T-cell (primary cell): ENCODE measurements around the gene ZFYVE9. TPM values are rescaled to one million over a fixed set of nuclear protein-coding genes. Genes with fewer than 3 reads are reported as not detected.
"Not testable (repeated sequence)": the region's sequence is repeated elsewhere in the genome, so short reads cannot be mapped to it uniquely, and the experiment has no call there.

Experiments
- ATAC-seq, 4 experiments: fragments of 200-7000 bp in 3 of 4; fragments of 150-1000 bp in 1 of 4; cut with Tn5 transposase; replicated peaks in 1 of 4; 1 replicate in 3 of 4; 2 replicates in 1 of 4; pipeline ENCODE4 v1.10.0; 2021; ENCODE audit warnings: moderate library complexity in 3 of 4, mild to moderate bottlenecking in 2 of 4, moderate number of reproducible peaks in 1 of 4
- CTCF ChIA-PET, 2 donors: fragments of 300-600 bp; sonication (Branson Sonifier 250); formaldehyde crosslinking; loops; one replicate each; lab custom pipeline; 2022; ENCODE audit warnings: antibody characterized with exemption in 2 of 2; lab: Charles Lee
- POLR2A ChIA-PET, 2 donors: fragments of 300-600 bp; sonication (Branson Sonifier 250); formaldehyde crosslinking; loops; one replicate each; lab custom pipeline; 2022; ENCODE audit warnings: antibody characterized with exemption in 2 of 2; lab: Charles Lee
- DNase-seq, 35 experiments: peaks; one replicate each; pipeline versions ENCODE4 v3.0.0 to v3.0.0-alpha.2; 2013 to 2023
- H3K27ac ChIP-seq: one replicate; pipeline ENCODE4 v1.5.1; 2013; ENCODE audit warnings: low read length
- H3K27me3 ChIP-seq, 2 experiments: replicated peaks in 1 of 2; 1 replicate in 1 of 2; 2 replicates in 1 of 2; pipeline versions ENCODE4 v1.6.1 to v1.7.0; 2013; ENCODE audit warnings: low read length in 1 of 2, mixed read lengths in 1 of 2; ENCODE audit not compliant: control insufficient read depth in 2 of 2, insufficient read depth in 2 of 2; ENCODE audit errors: extremely low read depth in 1 of 2
- H3K36me3 ChIP-seq, 2 donors: 1 replicate in 1 of 2; 2 replicates in 1 of 2; pipeline versions ENCODE4 v1.6.1 to v1.7.0; 2013; ENCODE audit warnings: low read length in 1 of 2; ENCODE audit not compliant: control insufficient read depth in 2 of 2, insufficient read depth in 1 of 2; ENCODE audit errors: extremely low read depth in 1 of 2
- H3K4me1 ChIP-seq, 2 experiments: 1 replicate in 1 of 2; 2 replicates in 1 of 2; pipeline versions ENCODE4 v1.6.1 to v1.7.0; 2013; ENCODE audit warnings: low read length in 2 of 2, mixed read lengths in 1 of 2; ENCODE audit not compliant: insufficient read depth in 2 of 2, control insufficient read depth in 1 of 2; ENCODE audit errors: extremely low read depth in 1 of 2
- H3K4me3 ChIP-seq, 2 donors: 1 replicate in 1 of 2; 2 replicates in 1 of 2; pipeline versions ENCODE4 v1.5.1 to v1.7.0; 2013; ENCODE audit warnings: mild to moderate bottlenecking in 2 of 2, low read length in 1 of 2, moderate library complexity in 1 of 2; ENCODE audit not compliant: control insufficient read depth in 1 of 2; ENCODE audit errors: extremely low read depth in 1 of 2
- H3K9me3 ChIP-seq: 2 replicates; pipeline ENCODE4 v1.7.0; 2013
- H3K27ac Mint-ChIP-seq, 2 donors: one replicate each; pipeline ENCODE4 v1.8.0; 2020 to 2021; ENCODE audit warnings: mild to moderate bottlenecking in 2 of 2, mixed read lengths in 2 of 2
- H3K27me3 Mint-ChIP-seq, 2 donors: one replicate each; pipeline ENCODE4 v1.8.0; 2021 to 2022; ENCODE audit warnings: mixed read lengths in 2 of 2
- H3K36me3 Mint-ChIP-seq: one replicate; pipeline ENCODE4 v1.8.0; 2021; ENCODE audit warnings: mixed read lengths
- H3K4me1 Mint-ChIP-seq, 3 donors: one replicate each; pipeline ENCODE4 v1.8.0; 2020 to 2022; ENCODE audit warnings: mixed read lengths in 3 of 3, mild to moderate bottlenecking in 1 of 3
- H3K4me3 Mint-ChIP-seq, 3 donors: one replicate each; pipeline ENCODE4 v1.8.0; 2020 to 2022; ENCODE audit warnings: mild to moderate bottlenecking in 3 of 3, mixed read lengths in 3 of 3, moderate library complexity in 3 of 3
- H3K9me3 Mint-ChIP-seq, 3 donors: one replicate each; pipeline ENCODE4 v1.8.0; 2020 to 2022; ENCODE audit warnings: mixed read lengths in 3 of 3
- WGBS: methylation state at CpG from one replicate; pipeline ENCODE4 v1.1.5; 2013; ENCODE audit warnings: missing lambda C conversion rate; ENCODE audit not compliant: insufficient coverage; 5-methylcytosine and 5-hydroxymethylcytosine counted together
- total RNA-seq, 35 experiments: library from RNA in 6 of 35; stranded (reverse) in 6 of 35; fragments of 120-200 nt in 1 of 35; gene quantifications; one replicate each; pipeline versions ENCODE4 v1.2.1 to v1.2.4 and lab custom pipeline; 2013 to 2026

The ZFYVE9 gene
- total RNA-seq, 5 donors from 2014 or later (not counting 1 experiment from before 2014, with no cell fraction given), result 6.5 to 9.0 (median 8.7) TPM

DNA sequence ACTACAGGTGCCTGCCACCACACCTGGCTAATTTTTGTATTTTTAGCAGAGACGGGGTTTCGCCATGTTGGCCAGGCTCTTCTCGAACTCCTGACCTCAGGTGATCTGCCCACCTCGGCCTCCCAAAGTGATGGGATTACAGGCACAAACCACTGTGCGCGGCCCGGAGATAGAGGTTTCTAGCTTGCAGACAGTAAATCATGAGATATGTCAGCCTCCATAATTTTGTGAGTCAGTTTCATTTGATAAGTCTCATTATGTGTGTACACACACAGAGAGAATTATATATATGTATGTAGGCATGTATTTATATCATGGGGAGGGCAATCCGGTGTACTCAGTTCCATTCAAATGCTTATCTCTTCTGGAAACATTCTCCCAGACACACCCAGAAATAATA lies 64.8 kb downstream of the ZFYVE9 start:
- H3K27me3 ChIP-seq, H3K9me3 ChIP-seq, POLR2A ChIA-PET, H3K36me3 Mint-ChIP-seq, H3K27ac ChIP-seq, CTCF ChIA-PET, H3K36me3 ChIP-seq, H3K27ac Mint-ChIP-seq, H3K4me3 Mint-ChIP-seq, ATAC-seq, H3K27me3 Mint-ChIP-seq, H3K9me3 Mint-ChIP-seq, DNase-seq, H3K4me3 ChIP-seq, H3K4me1 ChIP-seq: not testable (repeated sequence)
- peaks cover 8 to 13% (median 11%) of the 10 kb centered on the region in 3 donors for H3K4me1 Mint-ChIP-seq
- WGBS, result 100% methylated on average over 4 of the region's 8 CpGs

DNA sequence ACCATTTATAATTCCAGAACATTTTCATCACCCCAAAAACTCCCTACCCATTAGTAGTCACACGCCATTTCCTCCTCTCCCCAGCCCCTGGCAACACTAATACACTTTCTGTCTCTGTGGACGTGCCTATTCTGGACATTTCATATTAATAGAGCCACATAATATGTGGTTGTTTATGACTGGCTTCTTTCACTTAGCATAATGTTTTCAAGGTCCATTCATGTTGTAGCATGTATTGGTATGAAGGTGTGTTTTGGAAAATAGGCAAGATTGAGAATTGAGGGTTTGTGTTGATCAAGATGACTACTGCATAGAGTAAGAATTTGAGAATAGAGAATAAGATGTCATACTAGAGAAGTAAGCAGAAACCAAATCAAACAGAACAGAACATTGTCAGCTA lies 67.5 kb downstream of the ZFYVE9 start:
- H3K27me3 ChIP-seq, result no peaks in the 10 kb centered on the region
- Mint-ChIP-seq H3K27ac (no peak overlapping the region), H3K27me3 (no peaks in the 10 kb centered on the region), H3K4me3 (no peak overlapping the region), H3K4me1 (peaks cover under 1 to 8% (median 4%) of the 10 kb centered on the region in 3 donors), H3K36me3 (no peaks in the 10 kb centered on the region), H3K9me3 (no peaks in the 10 kb centered on the region)
- H3K36me3 ChIP-seq, result no peaks in the 10 kb centered on the region
- H3K4me1 ChIP-seq, result no peaks in the 10 kb centered on the region
- DNase-seq (no peak), ATAC-seq (no peak)
- ChIA-PET POLR2A (no interaction called here), CTCF (no interaction called here)
- no peak overlapping the region for H3K4me3 ChIP-seq
- H3K9me3 ChIP-seq, result no peaks in the 10 kb centered on the region
- no peak overlapping the region for H3K27ac ChIP-seq
- WGBS, result no CpG with 5 or more reads among the region's 2 CpGs

DNA sequence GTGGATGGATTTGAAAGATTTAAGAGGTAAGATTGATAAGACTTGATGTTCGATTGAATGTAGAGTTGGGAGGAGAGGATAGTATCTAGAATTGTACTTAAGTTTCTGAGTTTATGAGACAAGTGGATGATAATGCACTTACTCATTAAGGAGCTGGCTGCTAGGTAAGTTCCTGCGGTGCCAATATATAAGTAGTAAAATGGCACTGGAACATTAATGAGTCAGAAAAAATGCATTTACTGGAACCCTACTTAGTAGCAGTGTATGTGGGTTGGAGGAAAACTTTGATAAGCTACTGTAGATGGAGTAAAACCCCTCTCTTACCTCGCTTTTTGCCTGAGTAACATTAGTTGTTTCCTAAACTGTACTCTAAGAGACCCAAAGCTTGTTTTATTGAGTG lies 68.2 kb downstream of the ZFYVE9 start:
- Mint-ChIP-seq H3K36me3 (no peaks in the 10 kb centered on the region), H3K4me1 (peaks cover 0 to 3% (median 0%) of the 10 kb centered on the region in 3 donors), H3K4me3 (no peak overlapping the region), H3K27ac (no peak overlapping the region), H3K9me3 (no peaks in the 10 kb centered on the region), H3K27me3 (no peaks in the 10 kb centered on the region)
- DNase-seq (no peak), ATAC-seq (no peak)
- H3K4me1 ChIP-seq, result no peaks in the 10 kb centered on the region
- H3K9me3 ChIP-seq, result no peaks in the 10 kb centered on the region
- no peak overlapping the region for H3K4me3 ChIP-seq
- WGBS, result 82% methylated on average over 1 of the region's 3 CpGs
- H3K36me3 ChIP-seq, result no peaks in the 10 kb centered on the region
- ChIA-PET CTCF (no interaction called here), POLR2A (no interaction called here)
- H3K27ac ChIP-seq, result no peak overlapping the region
- H3K27me3 ChIP-seq, result no peaks in the 10 kb centered on the region

DNA sequence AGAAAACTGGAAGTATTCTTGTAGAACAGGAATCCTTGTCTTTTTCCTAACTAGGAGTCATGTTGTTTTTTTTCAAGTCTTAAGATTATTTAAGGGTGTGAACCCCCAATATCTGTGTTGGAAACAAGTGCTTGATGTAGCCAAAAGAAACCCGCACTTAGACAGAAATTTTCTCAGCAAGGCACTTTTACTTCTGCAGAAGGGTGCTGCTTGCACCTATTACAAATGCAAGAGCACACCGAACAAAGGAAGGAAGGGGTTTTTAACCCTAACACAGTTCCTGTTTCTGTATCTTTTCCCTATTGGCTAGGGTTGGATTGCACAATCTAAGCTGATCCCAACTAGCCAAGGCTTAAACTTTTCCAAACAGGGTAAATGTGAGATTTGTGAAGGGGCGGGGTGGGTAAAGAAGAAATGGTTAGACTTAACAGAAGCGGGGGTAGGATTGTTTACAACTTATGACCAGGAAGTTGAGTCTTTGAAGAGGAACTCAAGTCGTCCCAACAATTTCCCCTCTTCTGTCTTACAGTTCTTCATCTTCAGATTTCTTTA lies 75.1 kb downstream of the ZFYVE9 start:
- DNase-seq (no peak), ATAC-seq (no peak)
- H3K27ac ChIP-seq, result no peak overlapping the region
- no peak overlapping the region for H3K27ac Mint-ChIP-seq
- H3K9me3 ChIP-seq, result peaks cover 3% of the 10 kb centered on the region
- no peak overlapping the region for H3K4me3 ChIP-seq
- no CpG with 5 or more reads among the region's 5 CpGs for WGBS
- no peaks in the 10 kb centered on the region for H3K27me3 ChIP-seq
- H3K36me3 Mint-ChIP-seq, result peaks cover 48% of the 10 kb centered on the region
- H3K4me1 Mint-ChIP-seq, result no peaks in the 10 kb centered on the region
- CTCF ChIA-PET, result no interaction called here
- no peak overlapping the region for H3K4me3 Mint-ChIP-seq
- no peaks in the 10 kb centered on the region for H3K4me1 ChIP-seq
- POLR2A ChIA-PET, result no interaction called here
- H3K36me3 ChIP-seq, result peaks cover 0 to 4% of the 10 kb centered on the region in 2 donors
- peaks cover 9 to 35% (median 14%) of the 10 kb centered on the region in 3 donors for H3K9me3 Mint-ChIP-seq
- no peaks in the 10 kb centered on the region for H3K27me3 Mint-ChIP-seq

DNA sequence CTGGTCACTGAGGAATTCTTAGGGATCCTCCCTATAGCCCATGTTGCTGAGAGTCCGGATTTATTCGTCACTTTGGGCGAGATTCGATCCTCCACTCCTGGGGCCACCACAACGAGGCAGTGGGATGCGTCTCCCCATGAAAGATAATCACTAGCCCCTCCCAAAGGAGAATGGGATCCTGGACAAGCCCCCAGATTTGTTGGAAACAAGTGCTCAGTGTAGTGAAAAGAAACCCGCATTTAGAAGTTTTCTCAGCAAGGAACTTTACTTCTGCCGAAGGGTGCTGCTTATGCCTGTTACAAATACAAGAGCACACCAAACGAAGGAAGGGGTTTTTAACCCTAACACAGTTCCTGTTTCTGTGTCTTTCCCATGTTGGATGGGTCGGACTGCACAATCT lies 83.3 kb downstream of the ZFYVE9 start:
- Mint-ChIP-seq H3K27me3 (peaks cover 0 to 5% of the 10 kb centered on the region in 2 donors), H3K4me1 (no peaks in the 10 kb centered on the region), H3K9me3 (peaks cover 4 to 25% (median 14%) of the 10 kb centered on the region in 3 donors), H3K36me3 (peaks cover 36% of the 10 kb centered on the region), H3K4me3 (no peak overlapping the region), H3K27ac (no peak overlapping the region)
- no peak overlapping the region for H3K27ac ChIP-seq
- WGBS, result 85% methylated on average over 4 of the region's 10 CpGs
- H3K9me3 ChIP-seq, result no peaks in the 10 kb centered on the region
- no peak for DNase-seq
- no peak overlapping the region for H3K4me3 ChIP-seq
- H3K4me1 ChIP-seq, result no peaks in the 10 kb centered on the region
- POLR2A ChIA-PET, result no interaction called here
- H3K27me3 ChIP-seq, result no peaks in the 10 kb centered on the region
- no peaks in the 10 kb centered on the region for H3K36me3 ChIP-seq
- ATAC-seq, result no peak
- CTCF ChIA-PET, result no interaction called here

DNA sequence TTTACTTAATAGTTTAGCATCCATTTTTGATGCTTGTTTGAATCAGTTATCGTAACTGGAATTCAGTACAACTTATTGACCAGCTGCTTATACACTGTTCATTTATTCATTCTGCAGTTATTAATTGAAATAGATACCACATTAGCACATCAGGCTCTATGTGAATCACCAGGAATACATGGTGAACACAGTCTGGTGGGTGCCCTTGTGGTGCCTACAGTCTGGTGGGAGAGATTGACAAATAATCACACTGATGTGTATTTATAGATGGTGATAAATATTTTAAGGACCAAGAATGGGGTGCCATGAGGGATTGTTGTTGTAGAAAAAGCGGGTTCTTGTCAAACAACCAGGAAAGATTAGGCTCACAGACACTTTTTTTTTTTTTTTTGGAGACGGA lies 87.6 kb downstream of the ZFYVE9 start:
- POLR2A ChIA-PET, result no interaction called here
- CTCF ChIA-PET, result no interaction called here
- H3K27me3 ChIP-seq, result no peaks in the 10 kb centered on the region

DNA sequence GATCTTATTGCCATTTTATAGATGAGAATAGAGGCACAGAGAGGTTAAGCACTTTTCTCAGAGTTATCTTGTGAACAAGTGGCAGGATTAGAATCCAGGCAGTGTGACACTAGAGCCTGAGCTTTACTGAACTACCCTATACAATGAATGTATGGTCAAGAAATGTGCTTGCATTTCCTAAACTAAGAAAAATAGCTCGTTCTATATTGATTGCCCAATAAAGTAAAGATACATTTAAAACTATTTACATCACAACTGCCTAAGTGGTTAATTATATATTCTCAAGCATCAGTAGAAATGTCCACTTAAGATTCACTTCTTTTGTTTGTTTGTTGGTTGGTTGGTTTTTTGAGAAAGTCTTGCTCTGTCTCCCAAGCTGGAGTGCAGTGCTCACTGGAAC lies 91.6 kb downstream of the ZFYVE9 start:
- WGBS, result no CpG with 5 or more reads among the region's 1 CpG
- no peak overlapping the region for H3K4me3 Mint-ChIP-seq
- no peak overlapping the region for H3K4me3 ChIP-seq
- ATAC-seq (no peak), DNase-seq (no peak)
- H3K27me3 ChIP-seq, result no peaks in the 10 kb centered on the region
- no peaks in the 10 kb centered on the region for H3K9me3 ChIP-seq
- H3K9me3 Mint-ChIP-seq, result no peaks in the 10 kb centered on the region
- no peaks in the 10 kb centered on the region for H3K27me3 Mint-ChIP-seq
- H3K36me3 ChIP-seq, result no peaks in the 10 kb centered on the region
- POLR2A ChIA-PET, result no interaction called here
- CTCF ChIA-PET, result interaction anchor here in 1 of 2 donors (0.6 kb wide), 1 partner anchor 13 kb away, joined by 3 read pairs; no protein-coding TSS in a partner anchor
- H3K27ac ChIP-seq, result no peak overlapping the region
- no peak overlapping the region for H3K27ac Mint-ChIP-seq
- H3K4me1 Mint-ChIP-seq, result peaks cover 0 to 1% (median 0%) of the 10 kb centered on the region in 3 donors
- H3K4me1 ChIP-seq, result no peaks in the 10 kb centered on the region
- H3K36me3 Mint-ChIP-seq, result peaks cover 14% of the 10 kb centered on the region

More for the DNA sequence above, 87.6 kb downstream of the ZFYVE9 start:
- no peaks in the 10 kb centered on the region for H3K9me3 ChIP-seq
- Mint-ChIP-seq H3K9me3 (peaks cover 0 to 15% (median 11%) of the 10 kb centered on the region in 3 donors), H3K27ac (no peak overlapping the region), H3K27me3 (peaks cover 0 to 3% of the 10 kb centered on the region in 2 donors), H3K4me3 (no peak overlapping the region), H3K36me3 (peaks cover 18% of the 10 kb centered on the region), H3K4me1 (no peaks in the 10 kb centered on the region)
- H3K27ac ChIP-seq, result no peak overlapping the region
- no peaks in the 10 kb centered on the region for H3K4me1 ChIP-seq
- DNase-seq (no peak), ATAC-seq (no peak)
- no CpG with 5 or more reads among the region's 3 CpGs for WGBS
- H3K4me3 ChIP-seq, result no peak overlapping the region
- no peaks in the 10 kb centered on the region for H3K36me3 ChIP-seq
